HFFc6 (cell line): ENCODE data around the gene P4HA2. TPM values are rescaled to one million over a fixed set of nuclear protein-coding genes. Genes with fewer than 3 reads are reported as not detected.

Experiments used
- DNase-seq: peaks from one replicate; pipeline ENCODE4 v3.0.0-alpha.2; 2018
- H3K27ac Mint-ChIP-seq: 2 replicates; pipeline ENCODE4 v1.8.0; 2020; ENCODE audit warnings: mild to moderate bottlenecking, mixed read lengths
- H3K27me3 Mint-ChIP-seq: 2 replicates; pipeline ENCODE4 v1.8.0; 2021; ENCODE audit warnings: mild to moderate bottlenecking, moderate library complexity, mixed read lengths; ENCODE audit not compliant: insufficient read depth
- H3K36me3 Mint-ChIP-seq: 2 replicates; pipeline ENCODE4 v1.8.0; 2021; ENCODE audit warnings: low read depth, mixed read lengths
- H3K4me1 Mint-ChIP-seq: 2 replicates; pipeline ENCODE4 v1.8.0; 2020; ENCODE audit warnings: low read depth, mixed read lengths
- H3K4me3 Mint-ChIP-seq: 2 replicates; pipeline ENCODE4 v1.8.0; 2020; ENCODE audit warnings: mild to moderate bottlenecking, moderate library complexity, mixed read lengths
- H3K9me3 Mint-ChIP-seq: 2 replicates; pipeline ENCODE4 v1.8.0; 2020; ENCODE audit warnings: mild to moderate bottlenecking, mixed read lengths
- CTCF ChIP-seq: fragments of 200-600 bp; sonication (generic); IDR thresholded peaks from 2 replicates; pipeline ENCODE4 v1.5.0; 2021; ENCODE audit warnings: antibody characterized with exemption, mild to moderate bottlenecking
- total RNA-seq, 6 experiments: library from RNA; stranded (reverse); fragmentation: NEBNext Ultra II Directional; extraction: Animal tissue kit (Norgen Biotek cat#: 25700); gene quantifications; 2 replicates in 1 of 6; 3 replicates in 5 of 6; pipeline ENCODE4 v1.2.3, GENCODE V29; 2021

The P4HA2 gene
- total RNA-seq, 6 experiments from 2014 or later, result 136 to 198 (median 142) TPM

DNA sequence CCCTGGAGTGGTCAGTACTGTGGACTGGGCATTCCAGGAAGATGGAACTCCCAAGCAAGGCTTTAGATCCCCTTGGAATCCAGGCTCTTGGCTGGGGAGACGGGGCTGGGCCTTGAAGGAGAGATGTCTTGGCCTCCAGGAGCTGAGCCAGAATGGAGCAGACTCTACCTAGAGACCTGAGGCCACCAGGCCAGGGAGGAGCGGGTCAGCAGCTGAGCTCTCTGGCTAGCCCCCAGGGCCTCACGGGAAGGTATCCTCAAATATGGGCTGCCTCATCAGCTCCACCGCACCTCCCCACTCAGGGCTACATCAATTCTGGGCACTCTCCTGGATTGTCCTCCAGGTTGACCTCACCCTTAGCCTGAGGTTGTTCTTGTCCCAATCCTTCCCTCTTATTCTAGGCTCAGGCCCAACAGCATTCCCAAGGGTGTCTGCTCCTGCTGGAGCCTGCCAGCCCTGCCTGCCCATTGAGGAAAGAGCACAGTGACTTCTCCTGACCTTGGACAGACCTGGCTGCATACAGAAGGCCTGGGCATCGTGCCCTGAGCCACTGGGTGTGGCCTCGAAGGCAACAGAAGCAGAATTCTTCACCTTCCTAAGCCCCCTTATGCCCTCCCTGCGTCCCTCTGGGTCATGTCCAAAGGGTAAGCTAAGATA is 26.8 kb upstream of the P4HA2 start:
- Mint-ChIP-seq H3K4me1 (peaks cover 25% of the 10 kb centered on the region), H3K9me3 (no peaks in the 10 kb centered on the region)

GRCh38 chr5:132253452-132254320 is 26.0 kb upstream of the P4HA2 start:
- no peak for DNase-seq
- TF ChIP-seq CTCF, result no peak
- Mint-ChIP-seq H3K9me3 (no peaks in the 10 kb centered on the region), H3K4me1 (peaks cover 17% of the 10 kb centered on the region), H3K36me3 (no peaks in the 10 kb centered on the region), H3K27me3 (peaks cover 7% of the 10 kb centered on the region), H3K4me3 (no peak overlapping the region), H3K27ac (no peak overlapping the region)

More for the DNA sequence above, 26.8 kb upstream of the P4HA2 start:
- no peak for TF ChIP-seq CTCF
- Mint-ChIP-seq H3K27ac (no peak overlapping the region), H3K27me3 (peaks cover 7% of the 10 kb centered on the region), H3K36me3 (no peaks in the 10 kb centered on the region), H3K4me3 (no peak overlapping the region)
- no peak for DNase-seq

DNA sequence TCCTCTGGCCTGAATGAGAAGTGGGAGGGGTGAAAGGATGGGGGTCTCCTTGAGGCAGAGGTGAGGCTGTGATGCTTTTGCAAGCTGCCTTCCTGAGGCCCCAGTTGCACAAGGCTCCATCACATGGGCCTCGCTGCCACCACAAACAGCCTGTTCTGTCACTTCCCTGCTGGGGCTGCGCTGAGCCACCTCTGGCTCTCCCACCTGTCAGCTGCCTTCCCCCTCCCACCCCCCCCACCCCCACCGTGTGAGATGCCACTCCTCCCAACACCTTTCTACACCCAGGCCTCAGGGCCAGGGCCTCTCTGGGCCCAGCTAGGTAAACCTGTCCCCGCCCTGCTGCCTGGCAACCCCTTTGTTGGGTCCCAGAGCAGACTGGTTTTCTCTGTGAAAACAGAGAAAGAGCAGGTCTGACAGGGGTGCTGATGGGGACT is 25.4 kb upstream of the P4HA2 start:
- TF ChIP-seq CTCF, result no peak
- no peak for DNase-seq
- Mint-ChIP-seq H3K36me3 (no peaks in the 10 kb centered on the region), H3K27ac (no peak overlapping the region), H3K4me3 (no peak overlapping the region), H3K9me3 (no peaks in the 10 kb centered on the region), H3K4me1 (peaks cover 10% of the 10 kb centered on the region), H3K27me3 (peaks cover 7% of the 10 kb centered on the region)

DNA sequence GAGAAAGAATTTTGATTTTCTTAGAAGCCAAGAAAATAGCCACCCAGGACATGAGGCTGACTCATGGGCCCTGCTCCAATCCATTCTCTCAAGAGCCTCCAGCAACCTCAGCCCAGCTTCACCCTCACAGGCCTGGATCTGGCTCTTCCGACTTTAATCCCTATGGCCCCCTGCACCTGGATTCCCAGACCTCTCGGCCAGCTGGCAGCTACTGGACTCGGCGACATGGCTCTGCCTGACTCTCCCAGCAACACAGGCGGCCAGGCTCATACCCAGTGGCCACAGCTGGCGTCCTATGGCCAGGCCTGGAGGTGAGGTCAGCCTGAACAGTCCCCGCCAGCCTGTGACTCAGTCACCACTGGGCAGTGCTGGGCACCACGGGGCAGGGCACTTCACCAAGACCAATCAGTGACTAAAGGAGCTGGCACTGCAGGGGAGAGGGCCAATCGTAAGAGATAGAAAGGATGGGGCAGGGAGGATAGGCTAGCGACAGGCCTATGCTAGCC is 23.6 kb upstream of the P4HA2 start:
- no peak for TF ChIP-seq CTCF
- H3K4me3 Mint-ChIP-seq, result no peak overlapping the region
- peaks cover 5% of the 10 kb centered on the region; the same call in 1 of the 2 replicates for H3K36me3 Mint-ChIP-seq
- peaks cover 10% of the 10 kb centered on the region for H3K4me1 Mint-ChIP-seq
- H3K27me3 Mint-ChIP-seq, result peaks cover 13% of the 10 kb centered on the region
- H3K27ac Mint-ChIP-seq, result no peak overlapping the region
- DNase-seq, result no peak
- no peaks in the 10 kb centered on the region; the same call in 1 of the 2 replicates for H3K9me3 Mint-ChIP-seq

- H3K4me1 Mint-ChIP-seq, result peaks cover 10% of the 10 kb centered on the region
- no peak for DNase-seq
- H3K9me3 Mint-ChIP-seq, result peaks cover 3% of the 10 kb centered on the region; the same call in 1 of the 2 replicates
- H3K27ac Mint-ChIP-seq, result no peak overlapping the region
- peaks cover 17% of the 10 kb centered on the region for H3K27me3 Mint-ChIP-seq
- no peak overlapping the region for H3K4me3 Mint-ChIP-seq
- H3K36me3 Mint-ChIP-seq, result peaks cover 5% of the 10 kb centered on the region; the same call in 1 of the 2 replicates
- TF ChIP-seq CTCF, result no peak
These were observed 22.9 kb upstream of the P4HA2 start for GRCh38 chr5:132250547-132250946.
